Glutamatergic neuron (in vitro differentiated cells): ENCODE measurements around the gene DAZ1. TPM values are rescaled to one million over a fixed set of nuclear protein-coding genes. Genes with fewer than 3 reads are reported as not detected.
"Not testable (repeated sequence)": the region's sequence is repeated elsewhere in the genome, so short reads cannot be mapped to it uniquely, and the experiment has no call there.

Source experiments
- DNase-seq: peaks from one replicate; pipeline ENCODE4 v3.0.0; 2022
- H3K27ac Mint-ChIP-seq: one replicate; pipeline ENCODE4 v1.8.0; 2020; ENCODE audit warnings: mild to moderate bottlenecking, mixed read lengths, inconsistent platforms; ENCODE audit not compliant: unreplicated experiment
- H3K27me3 Mint-ChIP-seq: one replicate; pipeline ENCODE4 v1.8.0; 2020; ENCODE audit warnings: mild to moderate bottlenecking, moderate library complexity, mixed read lengths, inconsistent platforms; ENCODE audit not compliant: unreplicated experiment
- H3K36me3 Mint-ChIP-seq: one replicate; pipeline ENCODE4 v1.8.0; 2020; ENCODE audit warnings: mild to moderate bottlenecking, mixed read lengths, inconsistent platforms; ENCODE audit not compliant: unreplicated experiment
- H3K4me1 Mint-ChIP-seq: one replicate; pipeline ENCODE4 v1.8.0; 2020; ENCODE audit warnings: mild to moderate bottlenecking, low read depth, mixed read lengths, inconsistent platforms; ENCODE audit not compliant: unreplicated experiment
- H3K4me3 Mint-ChIP-seq: one replicate; pipeline ENCODE4 v1.8.0; 2020; ENCODE audit warnings: mild to moderate bottlenecking, mixed read lengths, inconsistent platforms; ENCODE audit not compliant: unreplicated experiment
- H3K9me3 Mint-ChIP-seq: one replicate; pipeline ENCODE4 v1.8.0; 2020; ENCODE audit warnings: mild to moderate bottlenecking, moderate library complexity, mixed read lengths, inconsistent platforms; ENCODE audit not compliant: unreplicated experiment
- long read RNA-seq: library from polyadenylated mRNA; unstranded; transcript quantifications from one replicate; pipeline ENCODE4 v2.0.0, GENCODE V29; 2020; ENCODE audit not compliant: unreplicated experiment
- total RNA-seq: library from RNA; stranded (reverse); fragmentation: NEBNext Ultra II Directional; extraction: Animal tissue kit (Norgen Biotek cat#: 25700); gene quantifications from one replicate; pipeline ENCODE4 v1.2.1, GENCODE V29; 2021; ENCODE audit not compliant: unreplicated experiment

DAZ1 gene, protein sequence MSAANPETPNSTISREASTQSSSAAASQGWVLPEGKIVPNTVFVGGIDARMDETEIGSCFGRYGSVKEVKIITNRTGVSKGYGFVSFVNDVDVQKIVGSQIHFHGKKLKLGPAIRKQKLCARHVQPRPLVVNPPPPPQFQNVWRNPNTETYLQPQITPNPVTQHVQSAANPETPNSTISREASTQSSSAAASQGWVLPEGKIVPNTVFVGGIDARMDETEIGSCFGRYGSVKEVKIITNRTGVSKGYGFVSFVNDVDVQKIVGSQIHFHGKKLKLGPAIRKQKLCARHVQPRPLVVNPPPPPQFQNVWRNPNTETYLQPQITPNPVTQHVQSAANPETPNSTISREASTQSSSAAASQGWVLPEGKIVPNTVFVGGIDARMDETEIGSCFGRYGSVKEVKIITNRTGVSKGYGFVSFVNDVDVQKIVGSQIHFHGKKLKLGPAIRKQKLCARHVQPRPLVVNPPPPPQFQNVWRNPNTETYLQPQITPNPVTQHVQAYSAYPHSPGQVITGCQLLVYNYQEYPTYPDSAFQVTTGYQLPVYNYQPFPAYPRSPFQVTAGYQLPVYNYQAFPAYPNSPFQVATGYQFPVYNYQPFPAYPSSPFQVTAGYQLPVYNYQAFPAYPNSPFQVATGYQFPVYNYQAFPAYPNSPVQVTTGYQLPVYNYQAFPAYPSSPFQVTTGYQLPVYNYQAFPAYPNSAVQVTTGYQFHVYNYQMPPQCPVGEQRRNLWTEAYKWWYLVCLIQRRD
- not detected for total RNA-seq
- long read RNA-seq, result 0 reads

DNA sequence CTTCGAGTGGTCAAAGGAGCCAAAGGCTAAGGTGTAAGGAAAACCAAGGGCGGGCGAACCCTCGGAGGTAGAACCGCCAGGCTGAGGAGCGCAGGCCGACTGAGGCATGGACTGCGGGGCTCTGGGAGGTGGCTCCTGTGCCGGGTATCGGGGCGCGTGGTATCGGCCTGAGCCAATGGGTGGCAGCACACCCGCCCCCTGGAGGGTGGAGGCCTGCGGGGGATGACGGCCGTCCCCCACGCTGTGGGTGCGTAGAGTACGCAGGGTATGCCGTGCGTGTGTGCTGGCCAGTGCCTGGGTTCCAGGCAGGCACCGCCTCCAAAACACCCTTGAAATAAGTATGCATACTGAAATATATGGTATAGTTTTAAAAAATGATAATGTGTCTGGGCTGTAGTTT, at the start of gene DAZ1:
TSS of gene DAZ1 (minus strand) at position 101 of the 400 bp plus-strand sequence. CDS start 208 bp downstream, outside the sequence.
- not testable (repeated sequence) for DNase-seq, H3K27ac Mint-ChIP-seq, H3K36me3 Mint-ChIP-seq, H3K9me3 Mint-ChIP-seq, H3K27me3 Mint-ChIP-seq, H3K4me3 Mint-ChIP-seq, H3K4me1 Mint-ChIP-seq

DNA sequence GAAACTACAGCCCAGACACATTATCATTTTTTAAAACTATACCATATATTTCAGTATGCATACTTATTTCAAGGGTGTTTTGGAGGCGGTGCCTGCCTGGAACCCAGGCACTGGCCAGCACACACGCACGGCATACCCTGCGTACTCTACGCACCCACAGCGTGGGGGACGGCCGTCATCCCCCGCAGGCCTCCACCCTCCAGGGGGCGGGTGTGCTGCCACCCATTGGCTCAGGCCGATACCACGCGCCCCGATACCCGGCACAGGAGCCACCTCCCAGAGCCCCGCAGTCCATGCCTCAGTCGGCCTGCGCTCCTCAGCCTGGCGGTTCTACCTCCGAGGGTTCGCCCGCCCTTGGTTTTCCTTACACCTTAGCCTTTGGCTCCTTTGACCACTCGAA, 20.4 kb upstream of the DAZ1 start, which contains the start of gene DAZ2:
TSS of gene DAZ2 (plus strand) at position 301 of the 400 bp plus-strand sequence. CDS start 208 bp downstream, outside the sequence.
- not testable (repeated sequence) for H3K36me3 Mint-ChIP-seq, DNase-seq, H3K4me1 Mint-ChIP-seq, H3K27me3 Mint-ChIP-seq, H3K4me3 Mint-ChIP-seq, H3K27ac Mint-ChIP-seq, H3K9me3 Mint-ChIP-seq

DNA sequence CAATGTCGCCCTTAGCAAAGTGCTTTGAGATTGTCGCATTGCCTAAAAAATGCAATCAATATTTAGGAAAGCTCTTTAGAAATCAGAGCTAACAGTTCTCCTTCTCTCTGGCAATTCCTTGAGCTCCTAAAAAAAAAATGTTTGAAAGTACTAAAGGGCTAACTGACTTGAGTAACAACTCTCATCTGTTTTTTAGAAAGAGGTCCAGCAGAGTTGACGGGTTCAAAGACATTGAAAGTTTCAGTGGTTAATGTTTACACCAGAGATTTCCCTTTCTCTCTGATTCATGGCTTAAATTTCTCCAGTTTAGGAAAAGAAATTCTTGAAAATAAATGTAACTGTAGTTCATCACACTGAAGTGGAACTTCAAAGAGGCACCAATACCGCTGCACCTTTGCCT, 11.9 kb upstream of the DAZ1 start:
- not testable (repeated sequence) for DNase-seq, H3K4me1 Mint-ChIP-seq, H3K36me3 Mint-ChIP-seq, H3K4me3 Mint-ChIP-seq, H3K27ac Mint-ChIP-seq, H3K27me3 Mint-ChIP-seq, H3K9me3 Mint-ChIP-seq

DNA sequence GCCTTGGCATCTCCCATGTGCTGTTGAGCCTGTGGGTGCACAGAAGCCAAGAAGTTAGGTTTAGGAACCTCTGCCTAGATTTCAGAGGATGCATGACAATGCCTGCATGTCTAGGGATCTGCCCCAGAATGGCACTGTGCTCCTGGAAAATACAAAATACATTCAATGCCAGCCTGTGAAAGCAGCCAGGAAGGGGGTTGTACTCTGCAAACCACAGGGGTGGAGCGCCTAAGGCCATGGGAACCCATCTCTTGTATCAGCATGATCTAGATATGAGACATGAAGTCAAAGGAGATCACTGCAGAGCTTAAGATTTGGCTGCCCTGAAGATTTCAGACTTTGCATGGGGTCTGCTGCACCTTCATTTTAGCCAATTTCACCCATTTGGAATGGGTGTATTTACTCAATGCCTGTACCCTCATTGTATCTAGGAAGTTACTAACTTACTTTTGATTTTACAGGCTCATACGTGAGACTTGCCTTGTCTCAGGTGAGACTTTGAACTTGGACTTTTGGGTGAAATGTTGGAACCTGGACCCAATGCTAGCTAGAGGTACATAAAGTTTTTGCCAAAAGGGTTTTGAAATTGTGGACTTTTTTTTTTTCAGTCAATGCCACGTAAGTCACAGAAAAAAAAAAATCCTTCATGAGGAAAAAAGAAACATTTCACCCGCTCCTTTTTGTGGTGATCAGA, 11.1 kb upstream of the DAZ1 start:
- not testable (repeated sequence) for H3K36me3 Mint-ChIP-seq, H3K4me3 Mint-ChIP-seq, H3K9me3 Mint-ChIP-seq, DNase-seq, H3K27me3 Mint-ChIP-seq, H3K4me1 Mint-ChIP-seq, H3K27ac Mint-ChIP-seq

DNA sequence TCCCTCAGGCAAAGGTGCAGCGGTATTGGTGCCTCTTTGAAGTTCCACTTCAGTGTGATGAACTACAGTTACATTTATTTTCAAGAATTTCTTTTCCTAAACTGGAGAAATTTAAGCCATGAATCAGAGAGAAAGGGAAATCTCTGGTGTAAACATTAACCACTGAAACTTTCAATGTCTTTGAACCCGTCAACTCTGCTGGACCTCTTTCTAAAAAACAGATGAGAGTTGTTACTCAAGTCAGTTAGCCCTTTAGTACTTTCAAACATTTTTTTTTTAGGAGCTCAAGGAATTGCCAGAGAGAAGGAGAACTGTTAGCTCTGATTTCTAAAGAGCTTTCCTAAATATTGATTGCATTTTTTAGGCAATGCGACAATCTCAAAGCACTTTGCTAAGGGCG, 8.6 kb upstream of the DAZ1 start:
- H3K4me1 Mint-ChIP-seq, DNase-seq, H3K9me3 Mint-ChIP-seq, H3K4me3 Mint-ChIP-seq, H3K27me3 Mint-ChIP-seq, H3K36me3 Mint-ChIP-seq, H3K27ac Mint-ChIP-seq: not testable (repeated sequence)

Other genes starting within 250 kb of the DAZ1 start
- gene BPY2, start 214.7 kb downstream of the DAZ1 start, total RNA-seq, result not detected
- gene DAZ2, start 20.5 kb upstream of the DAZ1 start, total RNA-seq, result not detected